Vagina (tissue), 2 donors: ENCODE results near the gene INPP5A. TPM values are rescaled to one million over a fixed set of nuclear protein-coding genes. Genes with fewer than 3 reads are reported as not detected.

ENCODE experiments used
- DNase-seq, 2 donors: peaks; one replicate each; pipeline ENCODE4 v3.0.0-alpha.2; 2017; ENCODE audit errors: extremely low spot score in 2 of 2
- H3K27ac ChIP-seq: fragments of 200-600 bp; sonication (generic); one replicate; pipeline ENCODE4 v1.5.1; 2019
- H3K27me3 ChIP-seq: fragments of 200-600 bp; sonication (generic); one replicate; pipeline ENCODE4 v1.5.1; 2019
- H3K36me3 ChIP-seq, 2 donors: fragments of 200-600 bp; sonication (generic); one replicate each; pipeline ENCODE4 v1.5.1; 2017 to 2019
- H3K4me1 ChIP-seq: fragments of 200-600 bp; sonication (generic); one replicate; pipeline ENCODE4 v1.5.1; 2019
- H3K4me3 ChIP-seq, 2 donors: fragments of 200-600 bp; sonication (generic); 1 replicate in 1 of 2; 2 replicates in 1 of 2; pipeline ENCODE4 v1.5.1; 2016 to 2019
- H3K9me3 ChIP-seq: fragments of 200-600 bp; sonication (generic); one replicate; pipeline ENCODE4 v1.5.1; 2019
- POLR2A ChIP-seq, 2 donors: fragments of 450-650 bp; IDR thresholded peaks; one replicate each; pipeline ENCODE4 v1.6.1; 2017; ENCODE audit warnings: antibody characterized with exemption in 2 of 2, mild to moderate bottlenecking in 2 of 2, moderate library complexity in 2 of 2
- POLR2AphosphoS5 ChIP-seq, 2 donors: sonication (generic); formaldehyde crosslinking; IDR thresholded peaks; one replicate each; pipeline ENCODE4 v1.9.0; 2017; ENCODE audit warnings: antibody characterized with exemption in 2 of 2, mild to moderate bottlenecking in 2 of 2, low read depth in 1 of 2; ENCODE audit not compliant: insufficient read depth in 1 of 2
- intact Hi-C: fragments of 100-400 bp; cut with DNase I; formaldehyde crosslinking; loops from one replicate; pipeline ENCODE4 v1.15.1; 2023
- total RNA-seq: library from RNA; depleted of rRNA; stranded (reverse); fragments of >200 nt; gene quantifications from one replicate; pipeline ENCODE4 v1.2.3, GENCODE V29; 2016
- TF ChIP-seq, protein P1 (sequence below), 3 experiments: fragments of 450-650 bp in 2 of 3; fragments of 200-600 bp in 1 of 3; sonication (generic) in 1 of 3; IDR thresholded peaks; one replicate each; pipeline ENCODE4 v1.5.1; 2017 to 2019; ENCODE audit warnings: antibody characterized with exemption in 3 of 3, mild to moderate bottlenecking in 2 of 3, moderate library complexity in 2 of 3

The INPP5A gene
- total RNA-seq, 1 donor from 2014 or later: 24.3 TPM

DNA sequence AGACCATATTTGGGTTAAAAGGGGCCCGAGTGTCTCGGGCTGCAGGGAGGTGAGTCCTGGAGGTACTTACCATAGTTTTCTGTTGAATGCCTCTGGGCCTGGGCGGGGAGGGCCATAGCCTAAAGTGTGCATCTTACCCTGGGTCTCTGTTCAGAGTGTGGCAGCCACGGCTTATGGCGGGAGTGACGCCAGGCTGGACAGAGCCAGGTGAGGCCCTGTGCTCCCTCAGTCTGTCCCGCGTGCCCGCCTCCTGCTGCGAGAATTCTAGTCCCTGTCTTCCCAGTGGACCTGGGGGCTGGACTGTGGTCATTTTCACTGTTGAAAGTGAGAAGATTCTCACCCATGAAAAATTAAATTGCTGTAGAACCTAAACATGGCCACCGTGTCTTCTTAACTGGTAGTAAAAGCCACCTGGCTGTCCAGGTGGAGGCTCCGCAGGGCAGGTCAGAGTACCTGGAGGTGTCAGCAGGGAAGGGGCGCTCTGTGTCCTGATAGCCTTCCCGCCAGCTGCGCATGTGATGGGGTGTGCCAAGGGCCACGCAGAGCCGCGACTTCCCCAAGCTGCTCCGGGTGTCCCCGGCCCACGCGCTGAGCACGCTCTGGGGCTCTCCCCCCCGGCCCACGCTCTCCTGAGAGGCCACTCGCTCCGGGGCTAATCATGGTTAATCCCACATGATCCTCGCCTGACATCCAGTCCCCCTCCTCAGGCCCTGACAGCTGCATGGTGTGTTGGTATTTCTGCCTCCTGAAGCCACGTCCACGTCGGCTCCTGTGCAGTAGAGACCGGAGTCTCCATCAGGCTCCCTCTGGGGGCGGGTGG lies 20.3 kb downstream of the INPP5A start:
- DNase-seq: no peak

DNA sequence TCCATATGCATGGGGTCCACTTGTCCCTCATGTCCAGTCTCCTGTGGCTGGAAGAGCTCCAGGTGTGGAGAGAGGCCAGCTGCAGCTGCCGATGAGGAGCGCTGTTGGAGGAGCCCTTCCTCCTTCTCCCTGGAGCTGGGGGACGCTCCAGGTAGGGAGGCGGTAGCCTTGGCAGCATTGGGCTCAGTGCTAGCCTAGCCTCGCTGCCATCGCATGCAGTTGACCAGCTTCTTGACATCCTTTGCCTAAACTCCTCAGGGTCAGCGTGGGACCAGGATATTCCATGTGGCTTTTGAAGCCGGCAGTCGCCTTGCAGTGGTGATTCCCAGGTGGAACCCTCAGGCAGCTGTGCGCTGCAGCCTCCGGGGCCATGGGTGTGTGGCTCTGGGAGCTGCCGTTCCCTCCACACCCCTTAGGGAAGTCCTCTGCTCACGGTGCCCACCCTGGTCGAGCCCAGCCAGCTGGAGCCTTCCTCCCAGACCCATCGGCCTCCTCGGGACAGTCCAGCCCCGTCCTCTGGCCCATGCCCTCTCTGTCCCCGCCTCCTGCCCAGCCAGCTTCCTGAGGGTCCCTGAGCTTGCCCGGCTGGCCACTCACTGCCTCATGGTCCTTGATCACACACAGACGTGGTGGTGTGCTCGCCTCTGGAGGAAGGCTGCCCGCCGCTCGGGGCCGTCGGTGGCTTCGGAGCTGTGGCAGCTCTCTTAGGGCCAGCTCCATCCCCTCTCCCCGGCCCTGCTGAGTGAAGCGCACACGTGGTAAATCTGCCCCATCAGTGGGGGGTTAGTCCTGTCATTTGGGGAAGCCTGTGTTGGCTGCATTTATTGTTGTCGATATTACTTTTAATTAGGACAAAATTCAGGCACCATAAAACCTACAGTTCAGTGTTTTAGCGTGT lies 21.2 kb downstream of the INPP5A start:
- Histone ChIP-seq H3K27me3 (no peaks in the 10 kb centered on the region), H3K9me3 (no peaks in the 10 kb centered on the region), H3K4me1 (peaks cover 56% of the 10 kb centered on the region), H3K4me3 (no peak overlapping the region), H3K36me3 (no peaks in the 10 kb centered on the region), H3K27ac (no peak overlapping the region)
- intact Hi-C loops: no loop called here
- DNase-seq: no peak
- TF ChIP-seq, protein P1, sequence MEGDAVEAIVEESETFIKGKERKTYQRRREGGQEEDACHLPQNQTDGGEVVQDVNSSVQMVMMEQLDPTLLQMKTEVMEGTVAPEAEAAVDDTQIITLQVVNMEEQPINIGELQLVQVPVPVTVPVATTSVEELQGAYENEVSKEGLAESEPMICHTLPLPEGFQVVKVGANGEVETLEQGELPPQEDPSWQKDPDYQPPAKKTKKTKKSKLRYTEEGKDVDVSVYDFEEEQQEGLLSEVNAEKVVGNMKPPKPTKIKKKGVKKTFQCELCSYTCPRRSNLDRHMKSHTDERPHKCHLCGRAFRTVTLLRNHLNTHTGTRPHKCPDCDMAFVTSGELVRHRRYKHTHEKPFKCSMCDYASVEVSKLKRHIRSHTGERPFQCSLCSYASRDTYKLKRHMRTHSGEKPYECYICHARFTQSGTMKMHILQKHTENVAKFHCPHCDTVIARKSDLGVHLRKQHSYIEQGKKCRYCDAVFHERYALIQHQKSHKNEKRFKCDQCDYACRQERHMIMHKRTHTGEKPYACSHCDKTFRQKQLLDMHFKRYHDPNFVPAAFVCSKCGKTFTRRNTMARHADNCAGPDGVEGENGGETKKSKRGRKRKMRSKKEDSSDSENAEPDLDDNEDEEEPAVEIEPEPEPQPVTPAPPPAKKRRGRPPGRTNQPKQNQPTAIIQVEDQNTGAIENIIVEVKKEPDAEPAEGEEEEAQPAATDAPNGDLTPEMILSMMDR (IDR thresholded peaks at IDR 0.05): no peak
- no peak for TF ChIP-seq POLR2AphosphoS5 (IDR thresholded peaks at IDR 0.05; ENCODE audit: insufficient read depth in 1 of 2, low read depth in 1 of 2)
- TF ChIP-seq POLR2A (IDR thresholded peaks at IDR 0.05): no peak

More for the DNA sequence above, 20.3 kb downstream of the INPP5A start:
- TF ChIP-seq POLR2A (IDR thresholded peaks at IDR 0.05): no peak
- no peak for TF ChIP-seq POLR2AphosphoS5 (IDR thresholded peaks at IDR 0.05; ENCODE audit: insufficient read depth in 1 of 2, low read depth in 1 of 2)
- TF ChIP-seq, protein P1 (IDR thresholded peaks at IDR 0.05): no peak
- no peaks in the 10 kb centered on the region for H3K9me3 ChIP-seq
- peaks cover 52% of the 10 kb centered on the region for H3K4me1 ChIP-seq
- intact Hi-C loops: no loop called here
- H3K4me3 ChIP-seq: no peak overlapping the region
- no peaks in the 10 kb centered on the region for H3K27me3 ChIP-seq
- H3K36me3 ChIP-seq: no peaks in the 10 kb centered on the region
- no peak overlapping the region for H3K27ac ChIP-seq

DNA sequence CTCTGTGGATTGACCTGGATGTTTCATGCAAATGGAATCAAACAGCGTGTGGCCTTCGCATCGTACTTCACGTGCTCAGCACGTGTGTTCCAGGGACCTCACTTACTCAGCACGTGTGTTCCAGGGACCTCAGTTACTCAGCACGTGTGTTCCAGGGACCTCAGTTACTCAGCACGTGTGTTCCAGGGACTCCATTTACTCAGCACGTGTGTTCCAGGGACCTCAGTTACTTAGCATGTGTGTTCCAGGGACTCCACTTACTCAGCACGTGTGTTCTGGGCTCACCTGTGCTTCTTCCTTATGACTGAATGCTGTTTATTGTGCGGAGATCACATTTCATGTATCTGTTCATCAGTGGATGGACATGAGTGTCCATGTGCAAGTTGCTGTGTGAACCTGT lies 22.0 kb downstream of the INPP5A start:
- Histone ChIP-seq H3K27ac (no peak overlapping the region), H3K36me3 (no peaks in the 10 kb centered on the region), H3K4me3 (no peak overlapping the region), H3K9me3 (no peaks in the 10 kb centered on the region), H3K4me1 (peaks cover 59% of the 10 kb centered on the region), H3K27me3 (no peaks in the 10 kb centered on the region)
- intact Hi-C loops: no loop called here
- TF ChIP-seq POLR2A (IDR thresholded peaks at IDR 0.05): no peak
- TF ChIP-seq, protein P1 (IDR thresholded peaks at IDR 0.05): no peak
- no peak for TF ChIP-seq POLR2AphosphoS5 (IDR thresholded peaks at IDR 0.05; ENCODE audit: insufficient read depth in 1 of 2, low read depth in 1 of 2)
- no peak for DNase-seq

DNA sequence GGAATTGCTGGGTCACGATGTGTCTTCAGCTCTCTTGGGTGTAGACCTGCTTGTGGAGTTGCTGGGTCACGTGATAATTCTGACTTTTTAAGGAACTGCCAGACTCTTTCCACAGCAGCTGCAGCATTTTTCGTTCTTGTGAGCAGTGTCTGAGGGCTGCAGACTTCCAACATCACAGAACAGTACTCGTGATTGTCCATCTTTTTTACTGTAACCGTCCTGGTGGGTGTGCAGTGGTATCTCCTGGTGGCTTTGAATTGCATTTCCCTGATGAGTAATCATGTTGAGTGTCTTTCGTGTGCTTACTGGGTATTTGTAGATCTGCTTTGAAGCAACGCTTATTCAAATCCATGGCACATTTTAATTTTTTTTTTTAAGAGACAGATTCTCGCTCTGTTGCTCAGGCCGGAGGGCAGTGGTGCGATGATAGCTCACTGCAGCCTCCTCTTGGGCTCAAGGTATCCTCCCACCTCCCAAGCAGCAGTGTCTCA lies 22.7 kb downstream of the INPP5A start:
- Histone ChIP-seq H3K4me3 (no peak overlapping the region), H3K9me3 (no peaks in the 10 kb centered on the region), H3K27ac (no peak overlapping the region), H3K4me1 (peaks cover 53% of the 10 kb centered on the region), H3K36me3 (no peaks in the 10 kb centered on the region), H3K27me3 (no peaks in the 10 kb centered on the region)
- intact Hi-C loops: no loop called here
- DNase-seq: no peak
- TF ChIP-seq, protein P1 (IDR thresholded peaks at IDR 0.05): no peak
- TF ChIP-seq POLR2A (IDR thresholded peaks at IDR 0.05): no peak
- TF ChIP-seq POLR2AphosphoS5 (IDR thresholded peaks at IDR 0.05; ENCODE audit: insufficient read depth in 1 of 2, low read depth in 1 of 2): no peak
